Measurements from ENCODE around the gene SORBS2. TPM values are rescaled to one million over a fixed set of nuclear protein-coding genes. Genes with fewer than 3 reads are reported as not detected.
A peak's percentile ranks its signal among the peaks of the same experiment; 100 is the strongest.

SORBS2 gene
- total and polyA plus RNA-seq, 2 donors (not counting 1 experiment from before 2014, with no cell fraction given), result 0.25 to 0.89 TPM

DNA sequence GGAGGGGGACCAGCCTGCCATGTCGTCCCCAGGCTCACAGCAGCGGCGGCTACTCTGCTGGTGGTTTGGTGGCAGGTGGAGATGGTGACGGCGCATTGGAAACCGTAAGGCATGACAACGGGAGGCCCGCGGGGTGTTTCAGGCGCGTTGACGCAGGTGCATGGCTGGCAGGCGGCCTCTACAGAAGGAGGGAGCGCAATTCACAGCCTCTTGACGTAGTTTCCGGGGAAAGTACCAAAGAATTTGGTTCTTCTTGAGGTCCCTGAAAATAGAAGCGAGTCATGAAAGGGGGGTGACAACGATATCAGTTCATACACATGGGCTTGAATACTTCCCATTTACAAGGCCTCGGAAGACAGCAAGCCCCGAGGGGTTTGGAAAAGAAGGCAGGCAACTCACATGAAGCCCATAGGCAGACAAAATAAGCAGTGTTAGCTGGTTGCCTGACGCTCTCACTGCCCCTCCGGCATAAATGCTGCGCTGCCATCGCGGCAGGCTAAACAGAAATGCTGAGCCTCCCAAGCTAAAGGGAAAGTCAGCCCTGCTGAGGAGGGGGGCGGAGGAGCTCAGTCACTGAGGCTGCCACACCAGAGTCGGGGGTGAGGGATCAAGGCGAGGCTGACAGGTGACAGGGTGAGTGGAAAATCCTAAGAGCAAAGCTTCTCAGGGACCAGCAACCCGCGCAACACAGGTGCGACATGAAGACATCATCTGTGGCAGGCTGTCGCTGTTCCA, 224.4 kb downstream of the SORBS2 start:
- H3K4me1 Mint-ChIP-seq, result peaks cover 27% of the 10 kb centered on the region
- H4K20me1 ChIP-seq (ENCODE audit: control insufficient read depth, insufficient read depth, low read length, poor library complexity, severe bottlenecking), result no peaks in the 10 kb centered on the region
- H3K27me3 Mint-ChIP-seq, result peaks cover 49% of the 10 kb centered on the region
- 20% methylated on average over 28 of the region's 32 CpGs for WGBS (ENCODE audit: insufficient coverage)
- TF ChIP-seq, protein P1, sequence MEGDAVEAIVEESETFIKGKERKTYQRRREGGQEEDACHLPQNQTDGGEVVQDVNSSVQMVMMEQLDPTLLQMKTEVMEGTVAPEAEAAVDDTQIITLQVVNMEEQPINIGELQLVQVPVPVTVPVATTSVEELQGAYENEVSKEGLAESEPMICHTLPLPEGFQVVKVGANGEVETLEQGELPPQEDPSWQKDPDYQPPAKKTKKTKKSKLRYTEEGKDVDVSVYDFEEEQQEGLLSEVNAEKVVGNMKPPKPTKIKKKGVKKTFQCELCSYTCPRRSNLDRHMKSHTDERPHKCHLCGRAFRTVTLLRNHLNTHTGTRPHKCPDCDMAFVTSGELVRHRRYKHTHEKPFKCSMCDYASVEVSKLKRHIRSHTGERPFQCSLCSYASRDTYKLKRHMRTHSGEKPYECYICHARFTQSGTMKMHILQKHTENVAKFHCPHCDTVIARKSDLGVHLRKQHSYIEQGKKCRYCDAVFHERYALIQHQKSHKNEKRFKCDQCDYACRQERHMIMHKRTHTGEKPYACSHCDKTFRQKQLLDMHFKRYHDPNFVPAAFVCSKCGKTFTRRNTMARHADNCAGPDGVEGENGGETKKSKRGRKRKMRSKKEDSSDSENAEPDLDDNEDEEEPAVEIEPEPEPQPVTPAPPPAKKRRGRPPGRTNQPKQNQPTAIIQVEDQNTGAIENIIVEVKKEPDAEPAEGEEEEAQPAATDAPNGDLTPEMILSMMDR (IDR thresholded peaks at IDR 0.05), result no peak
- TF ChIP-seq EZH2 (IDR thresholded peaks at IDR 0.05; ENCODE audit: borderline replicate concordance, insufficient read depth, low read depth, low read length, poor library complexity, severe bottlenecking), result no peak
- peak overlapping the region; percentile 55 for H3K9ac ChIP-seq (ENCODE audit: low read length)
- peak overlapping the region; percentile 53 for H2AFZ ChIP-seq (ENCODE audit: insufficient read depth, low read depth, low read length, poor library complexity, severe bottlenecking)
- peaks cover 12 to 13% of the 10 kb centered on the region in 2 donors for H3K4me1 ChIP-seq (ENCODE audit: control insufficient read depth in 2 of 2, insufficient read depth in 2 of 2, low read length in 2 of 2)
- peak overlapping the region; percentile 93 for H3K27ac Mint-ChIP-seq
- H3K4me2 ChIP-seq (replicated peaks; ENCODE audit: low read depth, low read length, poor library complexity, severe bottlenecking), result peak overlapping the region; percentile 74
- ChIA-PET POLR2A (interaction anchor here (0.6 kb wide), 2 partner anchors 52 to 115 kb away, joined by 3 to 6 read pairs; partner anchors contain the start of gene PDLIM3), CTCF (interaction anchor here (0.7 to 2.3 kb wide), 3 partner anchors 10 to 486 kb away, joined by 3 to 13 read pairs (median 3); no protein-coding TSS in a partner anchor)
- no peaks in the 10 kb centered on the region for H3K36me3 ChIP-seq (replicated peaks in 1 of 2; ENCODE audit: control extremely low read depth in 1 of 2, control insufficient read depth in 1 of 2, extremely low read depth in 1 of 2, insufficient read depth in 2 of 2, low read length in 1 of 2)
- DNase-seq, result peak; percentile 91
- peak overlapping the region in 4 of 5 experiments; percentile 18 to 59 (median 40) for H3K4me3 ChIP-seq (ENCODE audit: control extremely low read depth in 1 of 5, extremely low read depth in 1 of 5, insufficient read depth in 1 of 5, low read depth in 2 of 5, low read length in 4 of 5)
- H3K9me3 Mint-ChIP-seq (ENCODE audit: insufficient read depth), result peaks cover 4% of the 10 kb centered on the region
- H3K27ac ChIP-seq (ENCODE audit: low read length in 2 of 2), result peak overlapping the region in 1 of 2 donors; percentile 58
- peaks cover 0 to 13% (median 12%) of the 10 kb centered on the region in 4 experiments for H3K27me3 ChIP-seq (replicated peaks in 1 of 4; ENCODE audit: control extremely low read depth in 1 of 4, control insufficient read depth in 3 of 4, insufficient read depth in 4 of 4, low read length in 3 of 4)
- H3K79me2 ChIP-seq (ENCODE audit: control insufficient read depth, insufficient read depth, low read length), result no peaks in the 10 kb centered on the region
- intact Hi-C loops (cut with micrococcal nuclease), result loop anchor here (1.0 to 5.0 kb wide), 4 partner anchors 10 to 385 kb away; partner anchors contain the start of genes CCDC110, CFAP97 and LRP2BP
- H3K4me3 Mint-ChIP-seq, result peak overlapping the region; percentile 88
- H3K9me3 ChIP-seq (ENCODE audit: control extremely low read depth in 1 of 3, control insufficient read depth in 2 of 3, insufficient read depth in 1 of 3, low read length in 2 of 3), result peaks cover 0 to 11% (median 2%) of the 10 kb centered on the region in 3 donors
- ATAC-seq (ENCODE audit: low read depth), result peak; percentile 92
